Measurements from ENCODE around the gene MARCHF9. TPM values are rescaled to one million over a fixed set of nuclear protein-coding genes. Genes with fewer than 3 reads are reported as not detected.

MARCHF9 gene
- total and polyA plus RNA-seq, 11 donors, result 11.3 to 18.9 (median 13.6) TPM

DNA sequence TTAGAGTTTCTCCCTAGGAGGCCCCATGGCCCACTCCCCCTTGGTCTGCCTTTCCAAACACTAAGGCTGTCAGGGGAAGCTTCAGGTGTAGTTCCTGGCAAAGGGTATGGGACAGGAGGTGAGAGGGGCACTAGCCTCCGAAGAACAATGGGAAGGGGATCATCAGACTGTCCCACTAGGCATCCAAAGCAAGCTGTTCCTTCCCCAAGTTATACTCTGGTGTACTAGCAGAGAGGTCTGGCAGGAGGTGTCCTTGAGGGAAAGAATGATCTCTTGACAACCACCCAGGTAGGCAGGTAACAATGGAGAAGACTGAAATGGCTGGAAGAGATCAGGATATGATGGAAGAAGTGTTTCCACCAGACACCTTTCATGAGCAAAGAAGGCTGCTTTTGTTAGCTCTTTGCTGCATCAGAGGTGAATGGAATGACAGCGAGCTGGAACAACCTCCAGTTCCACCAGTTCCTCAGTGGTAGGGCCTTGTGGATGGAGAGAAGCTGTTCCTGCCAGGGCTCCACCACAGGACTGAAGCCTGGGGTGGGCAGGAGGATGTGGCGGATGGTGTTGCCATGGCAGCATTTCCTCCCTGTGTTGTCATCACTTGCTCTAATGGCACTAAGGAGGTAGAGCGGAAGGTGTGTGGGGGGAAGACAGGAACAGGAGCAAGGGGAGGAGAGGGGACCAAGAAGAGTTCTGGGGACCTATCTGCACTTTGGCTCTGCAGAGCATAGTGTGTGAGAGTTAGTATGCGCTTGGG, 14.1 kb upstream of the MARCHF9 start:
- Histone ChIP-seq H3K27ac (peak overlapping the region in 9 of 12 donors; percentile 19 to 77 (median 53)), H3K4me3 (peak overlapping the region in 5 of 12 donors; percentile 4 to 63 (median 43)), H3K27me3 (peaks cover 17 to 56% (median 31%) of the 10 kb centered on the region in 9 donors), H3K9me3 (no peaks in the 10 kb centered on the region), H3K36me3 (no peaks in the 10 kb centered on the region), H3K4me1 (peaks cover 7 to 75% (median 32%) of the 10 kb centered on the region in 12 donors)
- ATAC-seq, result no peak
- DNase-seq, result peak in 1 of 5 donors; percentile 50
- WGBS, 4 donors, result 46 to 57% (median 55%) methylated on average over 5 of the region's 5 CpGs
- no peak for TF ChIP-seq POLR2A (IDR thresholded peaks at IDR 0.05)
- TF ChIP-seq, protein P1, sequence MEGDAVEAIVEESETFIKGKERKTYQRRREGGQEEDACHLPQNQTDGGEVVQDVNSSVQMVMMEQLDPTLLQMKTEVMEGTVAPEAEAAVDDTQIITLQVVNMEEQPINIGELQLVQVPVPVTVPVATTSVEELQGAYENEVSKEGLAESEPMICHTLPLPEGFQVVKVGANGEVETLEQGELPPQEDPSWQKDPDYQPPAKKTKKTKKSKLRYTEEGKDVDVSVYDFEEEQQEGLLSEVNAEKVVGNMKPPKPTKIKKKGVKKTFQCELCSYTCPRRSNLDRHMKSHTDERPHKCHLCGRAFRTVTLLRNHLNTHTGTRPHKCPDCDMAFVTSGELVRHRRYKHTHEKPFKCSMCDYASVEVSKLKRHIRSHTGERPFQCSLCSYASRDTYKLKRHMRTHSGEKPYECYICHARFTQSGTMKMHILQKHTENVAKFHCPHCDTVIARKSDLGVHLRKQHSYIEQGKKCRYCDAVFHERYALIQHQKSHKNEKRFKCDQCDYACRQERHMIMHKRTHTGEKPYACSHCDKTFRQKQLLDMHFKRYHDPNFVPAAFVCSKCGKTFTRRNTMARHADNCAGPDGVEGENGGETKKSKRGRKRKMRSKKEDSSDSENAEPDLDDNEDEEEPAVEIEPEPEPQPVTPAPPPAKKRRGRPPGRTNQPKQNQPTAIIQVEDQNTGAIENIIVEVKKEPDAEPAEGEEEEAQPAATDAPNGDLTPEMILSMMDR (IDR thresholded peaks at IDR 0.05), result no peak
- intact Hi-C loops (cut with DNase I), result no loop called here

DNA sequence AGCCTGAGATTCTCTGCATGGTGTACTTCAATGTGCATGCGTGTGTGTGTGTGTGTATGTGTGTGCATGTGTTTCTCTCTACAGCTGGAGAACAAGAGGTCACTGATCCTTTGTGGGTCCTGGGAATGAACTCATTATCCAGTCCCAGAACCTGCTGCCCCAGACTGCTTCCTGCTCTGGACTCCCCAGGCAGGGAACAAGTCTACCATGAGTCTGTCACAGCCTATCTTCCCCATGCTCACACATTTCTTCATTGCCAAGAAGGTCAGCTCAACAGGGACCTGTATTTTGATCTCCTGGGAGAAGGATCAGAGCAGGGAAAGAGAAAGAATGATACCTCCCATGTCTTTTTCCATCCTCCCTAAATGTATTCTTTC, 13.5 kb upstream of the MARCHF9 start:
- peaks cover 7 to 73% (median 31%) of the 10 kb centered on the region in 12 donors for H3K4me1 ChIP-seq
- peak overlapping the region in 7 of 12 donors; percentile 19 to 77 (median 60) for H3K27ac ChIP-seq
- H3K27me3 ChIP-seq, result peaks cover 15 to 50% (median 29%) of the 10 kb centered on the region in 9 donors

DNA sequence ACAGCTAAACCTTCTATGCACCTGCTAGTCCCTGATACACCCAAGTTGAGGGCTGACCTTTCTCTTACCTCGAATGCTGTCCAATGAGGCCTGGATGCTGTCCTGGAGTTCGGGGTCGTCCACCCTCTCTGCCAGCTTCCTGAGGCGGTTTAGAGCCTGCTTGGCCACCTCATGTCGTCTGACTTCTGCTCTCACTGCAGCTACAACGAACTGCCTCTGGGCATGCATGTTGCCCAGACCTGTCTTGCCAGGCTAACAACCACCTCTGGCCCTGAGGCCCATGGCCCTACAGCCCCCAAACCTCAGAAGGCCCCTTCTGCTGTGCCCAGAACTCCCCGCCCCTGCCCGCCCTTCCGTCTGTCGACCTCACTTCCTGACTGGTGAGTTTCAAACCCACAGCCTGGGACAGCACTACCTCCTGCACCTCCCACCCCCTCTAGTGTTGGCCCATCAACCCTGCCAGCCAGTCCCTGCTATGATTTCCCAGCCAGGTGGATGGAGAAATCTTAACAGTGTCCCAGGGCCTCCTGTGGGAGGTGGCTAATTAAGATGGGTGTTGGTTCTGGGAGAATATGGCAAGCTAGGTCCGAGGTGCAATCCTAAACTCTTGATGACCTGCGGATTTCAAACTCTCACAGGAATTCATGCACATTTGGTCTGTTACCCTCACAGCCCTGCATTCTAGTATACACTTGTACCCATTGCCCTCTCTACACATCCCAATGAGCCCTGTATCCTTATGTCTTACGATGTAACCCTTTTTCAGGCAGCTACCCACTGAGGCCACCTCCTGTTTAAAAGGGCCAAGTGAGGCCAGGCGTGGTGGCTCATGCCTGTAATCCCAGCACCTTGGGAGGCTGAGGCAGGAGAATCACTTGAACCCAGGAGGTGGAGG, 12.8 kb upstream of the MARCHF9 start:
- peak overlapping the region in 7 of 12 donors; percentile 16 to 63 (median 25) for H3K4me3 ChIP-seq
- peaks cover 12 to 43% (median 22%) of the 10 kb centered on the region in 9 donors for H3K27me3 ChIP-seq
- peak in 1 of 5 donors; percentile 51 for DNase-seq
- intact Hi-C loops (cut with DNase I), result no loop called here
- peaks cover 0 to 11% (median 8%) of the 10 kb centered on the region in 9 donors for H3K36me3 ChIP-seq
- peaks cover 7 to 66% (median 24%) of the 10 kb centered on the region in 12 donors for H3K4me1 ChIP-seq
- ATAC-seq, result no peak
- peak overlapping the region in 9 of 12 donors; percentile 43 to 75 (median 60) for H3K27ac ChIP-seq
- TF ChIP-seq, protein P1 (IDR thresholded peaks at IDR 0.05), result no peak
- H3K9me3 ChIP-seq, result no peaks in the 10 kb centered on the region
- WGBS, 4 donors, result 50 to 61% (median 52%) methylated on average over 12 to 14 of the region's 14 CpGs

More for the DNA sequence above, 13.5 kb upstream of the MARCHF9 start:
- peaks cover 0 to 4% (median 2%) of the 10 kb centered on the region in 9 donors for H3K36me3 ChIP-seq
- TF ChIP-seq POLR2A (IDR thresholded peaks at IDR 0.05), result no peak
- TF ChIP-seq, protein P1 (IDR thresholded peaks at IDR 0.05), result no peak
- intact Hi-C loops (cut with DNase I), result no loop called here
- H3K9me3 ChIP-seq, result no peaks in the 10 kb centered on the region
- H3K4me3 ChIP-seq, result peak overlapping the region in 6 of 12 donors; percentile 16 to 63 (median 26)
- ATAC-seq (no peak), DNase-seq (peak in 1 of 5 donors; percentile 55)
- whole genome bisulfite sequencing, 4 donors, result 58 to 69% (median 66%) methylated on average over 1 of the region's 1 CpG
